NB4 (cell line): ENCODE measurements around the gene CHD6.

ENCODE experiments used
- DNase-seq: peaks from one replicate; pipeline ENCODE4 v3.0.0; 2010; ENCODE audit warnings: low read depth
- H3K4me3 ChIP-seq: one replicate; pipeline ENCODE4 v1.5.1; 2011; ENCODE audit warnings: mild to moderate bottlenecking, low read depth, low read length, moderate library complexity
- CTCF ChIP-seq: IDR thresholded peaks from one replicate; pipeline ENCODE4 v1.5.1; 2012; ENCODE audit warnings: low read depth, low read length
- MAX ChIP-seq: IDR thresholded peaks from 2 replicates; pipeline ENCODE4 v1.6.1; 2011; ENCODE audit warnings: low read depth, low read length
- MYC ChIP-seq: IDR thresholded peaks from 2 replicates; pipeline ENCODE4 v1.6.1; 2011; ENCODE audit warnings: low read depth, low read length
- POLR2A ChIP-seq: IDR thresholded peaks from 2 replicates; pipeline ENCODE4 v1.6.1; 2011; ENCODE audit warnings: mild to moderate bottlenecking; ENCODE audit not compliant: insufficient read length; ENCODE audit errors: extremely low read depth

Gene CHD6

GRCh38 chr20:41553142-41553879 lies 64.9 kb downstream of the CHD6 start:
- no peak for DNase-seq
- H3K4me3 ChIP-seq: no peak overlapping the region
- TF ChIP-seq MAX (no peak), POLR2A (no peak), MYC (no peak), CTCF (no peak)

GRCh38 chr20:41552295-41553068 lies 65.7 kb downstream of the CHD6 start:
- TF ChIP-seq CTCF (no peak), POLR2A (no peak), MAX (no peak), MYC (no peak)
- DNase-seq: no peak

GRCh38 chr20:41551011-41551705 lies 67.0 kb downstream of the CHD6 start:
- DNase-seq: no peak
- TF ChIP-seq CTCF (no peak), MYC (no peak), POLR2A (no peak), MAX (no peak)
- no peak overlapping the region for H3K4me3 ChIP-seq

More at GRCh38 chr20:41552295-41553068, 65.7 kb downstream of the CHD6 start:
- no peak overlapping the region for H3K4me3 ChIP-seq

- DNase-seq: no peak
- no peak for TF ChIP-seq MAX
- TF ChIP-seq CTCF: no peak
- TF ChIP-seq MYC: no peak
- H3K4me3 ChIP-seq: no peak overlapping the region
Measured at GRCh38 chr20:41547221-41547620, 71.0 kb downstream of the CHD6 start.

GRCh38 chr20:41546535-41546934 lies 71.6 kb downstream of the CHD6 start:
- TF ChIP-seq MAX (no peak), MYC (no peak), CTCF (no peak), POLR2A (no peak)
- no peak for DNase-seq
- no peak overlapping the region for H3K4me3 ChIP-seq
